Measurements from ENCODE around the gene HOXB7. TPM values are rescaled to one million over a fixed set of nuclear protein-coding genes. Genes with fewer than 3 reads are reported as not detected.

The HOXB7 gene
- total RNA-seq, 1 experiment from 2014 or later: 28.2 TPM

DNA sequence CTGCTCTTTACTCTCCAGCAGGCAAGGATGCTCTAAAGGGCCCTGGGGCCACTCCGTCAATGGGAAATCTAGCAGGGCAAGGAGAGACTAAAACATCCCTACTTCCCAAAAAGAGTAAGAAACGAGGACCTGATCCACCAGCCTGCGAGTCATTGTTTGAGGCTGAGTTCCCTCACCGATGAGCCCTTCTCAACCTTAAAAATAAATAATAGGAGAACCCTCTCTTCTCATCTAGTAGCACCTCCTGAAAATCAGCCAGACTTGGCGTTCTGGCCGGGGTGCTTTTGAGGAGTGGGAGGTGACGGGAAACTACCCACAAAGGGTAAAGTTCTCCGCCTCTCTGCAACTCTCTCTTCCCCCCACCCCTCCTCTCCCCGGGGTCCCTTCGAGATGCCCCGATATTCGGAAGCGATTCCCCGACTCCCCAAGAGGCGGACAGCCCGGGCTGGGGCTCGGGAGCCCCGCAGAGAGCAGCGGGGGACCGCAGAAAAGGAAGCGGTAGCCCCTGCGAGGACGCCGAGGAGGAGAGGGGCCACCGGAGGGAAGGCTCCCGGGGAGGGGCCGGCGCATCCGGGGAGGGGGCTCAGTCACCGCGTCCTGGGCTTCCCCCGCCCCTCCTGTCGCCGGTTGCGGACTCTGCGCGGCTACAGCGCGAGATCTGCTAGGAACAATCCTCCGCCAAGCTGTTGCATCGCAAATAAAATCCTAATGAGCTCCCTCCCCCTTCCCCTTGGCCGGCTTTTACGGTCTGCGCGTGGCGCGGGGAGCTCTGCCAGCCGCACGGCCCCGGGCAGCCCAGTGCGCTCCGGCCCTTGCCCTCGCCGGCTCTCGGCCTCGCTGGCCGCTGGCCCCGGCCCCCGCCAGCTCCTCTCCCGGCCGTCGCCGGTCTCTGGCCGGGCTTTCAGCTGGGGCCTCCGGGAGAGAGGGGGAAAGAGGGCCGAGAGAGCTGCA, 14.0 kb upstream of the HOXB7 start:
- no peak overlapping the region for H3K27ac ChIP-seq
- CTCF ChIA-PET: interaction anchor here (0.6 to 3.0 kb wide), 5 partner anchors 10 to 397 kb away, joined by 3 to 13 read pairs (median 7); no protein-coding TSS in a partner anchor

GRCh38 chr17:48624118-48624517, 13.3 kb upstream of the HOXB7 start:
- ChIA-PET CTCF (no interaction called here), POLR2A (ENCODE audit: unreplicated experiment) (no interaction called here)
- Histone ChIP-seq H2AFZ (no peak overlapping the region), H3K4me2 (peak overlapping the region; percentile 96), H4K20me1 (ENCODE audit: insufficient read depth) (no peaks in the 10 kb centered on the region; the same call in 1 of the 2 replicates), H3K79me2 (ENCODE audit: low read depth) (no peaks in the 10 kb centered on the region), H3K4me1 (replicated peaks; ENCODE audit: insufficient read depth) (peaks cover 3% of the 10 kb centered on the region; the same call in 1 of the 2 replicates), H3K36me3 (ENCODE audit: low read depth) (no peaks in the 10 kb centered on the region), H3K9me3 (ENCODE audit: insufficient read depth, low read depth) (no peaks in the 10 kb centered on the region), H3K27ac (no peak overlapping the region), H3K9me2 (ENCODE audit: insufficient read depth) (no peaks in the 10 kb centered on the region), H3F3A (ENCODE audit: insufficient read depth, low read depth) (peaks cover 13% of the 10 kb centered on the region; the same call in 1 of the 2 replicates), H3K27me3 (ENCODE audit: insufficient read depth, low read depth) (peaks cover 10% of the 10 kb centered on the region; the same call in 1 of the 2 replicates), H3K4me3 (peak overlapping the region; percentile 70; the same call in 1 of the 2 replicates)
- intact Hi-C loops (cut with micrococcal nuclease; ENCODE audit: unreplicated experiment): no loop called here
- no peak for DNase-seq
- TF ChIP-seq EZH2 (IDR thresholded peaks at IDR 0.05; ENCODE audit: low read depth) (no peak), CTCF (conservative IDR thresholded peaks at IDR 0.05) (no peak)
- BruUV-seq (replicated peaks): no TSS peak

More for the DNA sequence above, 14.0 kb upstream of the HOXB7 start:
- BruUV-seq (replicated peaks): no TSS peak
- H3K27me3 ChIP-seq (ENCODE audit: insufficient read depth, low read depth): peaks cover 16% of the 10 kb centered on the region; the same call in 1 of the 2 replicates
- peaks cover 3% of the 10 kb centered on the region; the same call in 1 of the 2 replicates for H3K4me1 ChIP-seq (replicated peaks; ENCODE audit: insufficient read depth)
- H3K9me2 ChIP-seq (ENCODE audit: insufficient read depth): no peaks in the 10 kb centered on the region
- no peaks in the 10 kb centered on the region; the same call in 1 of the 2 replicates for H4K20me1 ChIP-seq (ENCODE audit: insufficient read depth)
- no peaks in the 10 kb centered on the region for H3K36me3 ChIP-seq (ENCODE audit: low read depth)
- no peaks in the 10 kb centered on the region for H3K9me3 ChIP-seq (ENCODE audit: insufficient read depth, low read depth)
- intact Hi-C loops (cut with micrococcal nuclease; ENCODE audit: unreplicated experiment): no loop called here
- H3K4me3 ChIP-seq: peak overlapping the region; percentile 70
- H3F3A ChIP-seq (ENCODE audit: insufficient read depth, low read depth): peaks cover 13% of the 10 kb centered on the region; the same call in 1 of the 2 replicates
- POLR2A ChIA-PET (ENCODE audit: unreplicated experiment): interaction anchor here (1.2 kb wide), 1 partner anchor 21 kb away, joined by 3 read pairs; no protein-coding TSS in a partner anchor
- DNase-seq: no peak
- H3K4me2 ChIP-seq: peak overlapping the region; percentile 96
- TF ChIP-seq CTCF (conservative IDR thresholded peaks at IDR 0.05) (no peak), EZH2 (IDR thresholded peaks at IDR 0.05; ENCODE audit: low read depth) (no peak)
- H3K79me2 ChIP-seq (ENCODE audit: low read depth): no peaks in the 10 kb centered on the region
- H2AFZ ChIP-seq: peak overlapping the region; percentile 86

- intact Hi-C loops (cut with micrococcal nuclease; ENCODE audit: unreplicated experiment): no loop called here
- POLR2A ChIA-PET (ENCODE audit: unreplicated experiment): no interaction called here
- H3K4me3 ChIP-seq: no peak overlapping the region
Measured at GRCh38 chr17:48623583-48623982, 12.8 kb upstream of the HOXB7 start.

More at GRCh38 chr17:48623583-48623982, 12.8 kb upstream of the HOXB7 start:
- H3K79me2 ChIP-seq (ENCODE audit: low read depth): no peaks in the 10 kb centered on the region
- H3F3A ChIP-seq (ENCODE audit: insufficient read depth, low read depth): peaks cover 13% of the 10 kb centered on the region; the same call in 1 of the 2 replicates
- CTCF ChIA-PET: interaction anchor here (0.6 kb wide), 1 partner anchor 33 kb away, joined by 3 read pairs; no protein-coding TSS in a partner anchor
- H3K9me2 ChIP-seq (ENCODE audit: insufficient read depth): no peaks in the 10 kb centered on the region
- TF ChIP-seq EZH2 (IDR thresholded peaks at IDR 0.05; ENCODE audit: low read depth) (no peak), CTCF (conservative IDR thresholded peaks at IDR 0.05) (no peak)
- H3K9me3 ChIP-seq (ENCODE audit: insufficient read depth, low read depth): no peaks in the 10 kb centered on the region
- H3K27ac ChIP-seq: no peak overlapping the region
- no TSS peak for BruUV-seq (replicated peaks)
- H3K36me3 ChIP-seq (ENCODE audit: low read depth): no peaks in the 10 kb centered on the region
- peaks cover 5% of the 10 kb centered on the region; the same call in 1 of the 2 replicates for H3K27me3 ChIP-seq (ENCODE audit: insufficient read depth, low read depth)
- no peaks in the 10 kb centered on the region; the same call in 1 of the 2 replicates for H4K20me1 ChIP-seq (ENCODE audit: insufficient read depth)
- H3K4me2 ChIP-seq: no peak overlapping the region
- H2AFZ ChIP-seq: no peak overlapping the region
- H3K4me1 ChIP-seq (replicated peaks; ENCODE audit: insufficient read depth): peaks cover 8% of the 10 kb centered on the region; the same call in 1 of the 2 replicates
- DNase-seq: no peak
